HG03135 (cell line): ENCODE measurements around the gene TEX53.
A peak's percentile ranks its signal among the peaks of the same experiment; 100 is the strongest.

ENCODE experiments used
- ATAC-seq: cut with Tn5 transposase; IDR thresholded peaks from one replicate; pipeline ENCODE4 v1.9.1; 2021; ENCODE audit warnings: mild to moderate bottlenecking, moderate library complexity; ENCODE audit not compliant: unreplicated experiment

TEX53 gene

DNA sequence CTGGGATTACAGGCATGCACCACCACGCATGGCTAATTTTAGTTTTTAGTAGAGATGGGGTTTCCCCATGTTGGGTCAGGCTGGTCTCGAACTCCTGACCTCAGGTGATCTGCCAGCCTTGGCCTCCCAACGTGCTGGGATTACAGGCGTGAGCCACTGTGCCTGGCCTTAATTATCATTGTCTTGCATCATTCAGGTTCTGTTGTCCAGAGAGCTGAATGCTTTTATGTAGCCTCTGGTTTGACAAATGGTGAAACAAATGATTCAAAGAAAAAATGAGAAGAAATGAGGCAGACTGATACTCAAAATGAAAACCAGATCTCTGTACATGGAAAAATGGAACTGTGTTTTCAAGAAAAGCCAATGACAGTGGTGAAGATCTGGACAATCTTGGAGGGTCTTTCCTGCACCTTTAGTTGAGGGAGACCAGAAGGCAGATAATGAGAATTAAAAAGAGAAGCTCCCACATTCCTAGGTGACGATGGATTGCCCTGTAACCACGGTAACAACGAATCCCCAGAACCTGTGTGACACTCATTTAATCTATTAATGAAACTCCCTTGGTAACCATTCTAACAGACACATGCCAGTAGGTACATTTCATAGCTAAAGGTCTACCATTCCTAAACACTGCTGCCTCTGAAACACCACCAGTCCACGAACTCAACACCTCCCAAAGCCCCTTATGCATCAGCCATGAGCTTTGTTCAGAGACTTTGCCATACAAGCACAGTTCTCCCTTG lies 22.8 kb upstream of the TEX53 start:
- ATAC-seq: no peak

- ATAC-seq: no peak
Measured at GRCh38 chr9:114678795-114679194, 21.2 kb upstream of the TEX53 start.

DNA sequence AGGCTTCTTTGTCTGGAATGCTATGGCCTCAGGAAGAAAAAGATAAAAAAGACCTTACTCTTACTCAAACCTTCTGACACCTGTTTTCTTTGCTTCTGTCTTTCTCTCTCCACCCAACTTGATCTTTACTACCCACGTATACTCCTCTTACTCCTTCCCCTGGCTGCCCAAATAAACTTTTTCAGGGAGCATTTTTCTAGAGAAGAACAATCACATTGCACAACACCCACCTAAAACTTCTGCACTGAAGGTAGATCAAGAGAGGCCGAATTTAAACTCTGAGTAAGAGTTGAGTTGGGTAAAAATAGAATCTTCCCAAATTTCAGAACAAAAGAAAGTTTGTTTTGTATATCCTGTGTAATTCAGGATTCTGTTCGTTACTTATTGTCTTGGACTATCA lies 20.5 kb upstream of the TEX53 start:
- no peak for ATAC-seq

DNA sequence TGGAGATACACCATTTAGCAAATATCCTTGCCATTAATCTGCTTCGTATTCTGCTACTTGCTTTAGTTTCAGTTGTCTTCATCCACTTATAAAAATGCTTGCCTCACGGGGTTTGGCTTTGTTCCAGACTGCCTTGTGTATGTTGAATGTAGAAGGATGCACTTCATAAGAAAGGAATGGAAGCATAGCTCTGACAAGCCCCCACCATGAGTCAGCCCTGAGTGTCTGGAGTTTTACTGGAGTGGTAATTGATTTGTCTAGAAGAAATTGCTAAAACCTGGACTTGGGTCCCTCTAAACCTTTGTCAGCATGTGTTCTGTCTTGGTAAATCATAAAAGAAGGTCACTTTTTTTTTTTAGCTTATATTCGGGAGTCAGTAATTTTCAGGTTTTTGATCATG lies 19.8 kb upstream of the TEX53 start:
- ATAC-seq: no peak

- no peak for ATAC-seq
Measured at GRCh38 chr9:114676901-114677300, 19.3 kb upstream of the TEX53 start.

DNA sequence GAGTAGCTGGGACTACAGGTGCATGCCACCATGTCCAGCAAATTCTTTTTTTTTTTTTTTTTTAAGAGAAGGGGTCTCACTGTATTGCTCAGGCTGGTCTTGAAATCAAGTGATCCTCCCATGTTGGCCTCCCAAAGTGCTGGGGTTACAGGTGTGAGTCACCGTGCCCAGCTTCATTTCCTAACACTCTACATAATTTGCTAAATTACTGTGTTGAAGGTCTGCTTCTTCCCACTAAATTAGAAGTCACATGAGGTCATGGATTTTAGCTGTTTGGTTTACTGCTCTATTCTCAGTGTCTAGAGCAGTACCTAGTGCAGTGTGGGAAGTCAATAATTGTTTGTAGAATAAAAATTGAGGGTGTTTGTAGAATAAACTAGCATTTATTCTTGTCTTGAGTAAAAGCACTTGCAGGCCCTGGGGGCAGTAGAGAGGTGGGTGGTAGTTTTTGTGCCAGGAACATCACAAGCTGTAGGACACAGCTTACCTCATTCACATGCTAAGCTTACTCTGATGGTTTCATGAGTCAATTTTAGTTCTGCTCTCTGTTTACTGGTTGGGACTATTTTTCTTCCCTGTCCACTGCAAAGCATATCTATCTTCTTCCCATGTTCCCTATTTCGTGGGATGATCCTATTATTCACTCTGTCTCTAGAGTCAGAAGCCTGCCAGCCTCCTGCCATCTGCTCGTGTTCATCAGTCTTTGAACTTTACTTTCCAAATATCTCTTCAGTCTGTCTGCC lies 17.4 kb upstream of the TEX53 start:
- no peak for ATAC-seq

DNA sequence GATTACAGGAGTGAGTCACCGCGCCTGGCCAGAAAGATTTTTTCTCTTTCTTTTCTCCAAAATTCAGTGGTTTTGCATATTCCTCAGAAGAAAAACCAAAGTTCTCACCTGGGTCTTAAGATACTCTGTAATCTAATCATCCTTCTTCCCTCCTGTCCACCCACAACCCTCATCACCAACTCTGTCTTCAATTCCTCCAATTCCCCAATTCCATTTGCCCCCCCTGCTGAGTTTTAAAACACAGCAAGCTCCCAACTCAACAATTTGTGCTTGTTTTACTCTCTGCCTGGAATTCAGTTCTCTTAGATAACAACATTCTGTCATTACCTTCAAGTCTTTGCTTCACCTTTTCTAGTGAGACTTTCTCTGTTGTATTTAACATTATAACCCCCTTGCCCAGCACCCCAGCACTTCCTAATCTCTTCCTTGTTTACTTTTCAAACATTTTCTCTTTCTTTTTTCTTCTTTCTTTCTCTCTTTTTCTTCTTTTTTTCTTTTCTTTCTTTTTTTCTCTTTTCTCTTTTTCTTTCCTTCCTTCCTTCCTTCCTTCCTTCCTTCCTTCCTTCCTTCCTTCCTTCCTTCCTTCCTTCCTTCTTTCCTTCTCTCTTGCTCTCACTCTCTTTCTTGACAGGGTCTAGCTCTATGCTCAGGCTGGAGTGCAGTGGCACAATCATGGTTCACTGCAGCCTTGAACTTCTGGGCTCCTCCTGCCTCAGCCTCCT lies 16.6 kb upstream of the TEX53 start:
- no peak for ATAC-seq

DNA sequence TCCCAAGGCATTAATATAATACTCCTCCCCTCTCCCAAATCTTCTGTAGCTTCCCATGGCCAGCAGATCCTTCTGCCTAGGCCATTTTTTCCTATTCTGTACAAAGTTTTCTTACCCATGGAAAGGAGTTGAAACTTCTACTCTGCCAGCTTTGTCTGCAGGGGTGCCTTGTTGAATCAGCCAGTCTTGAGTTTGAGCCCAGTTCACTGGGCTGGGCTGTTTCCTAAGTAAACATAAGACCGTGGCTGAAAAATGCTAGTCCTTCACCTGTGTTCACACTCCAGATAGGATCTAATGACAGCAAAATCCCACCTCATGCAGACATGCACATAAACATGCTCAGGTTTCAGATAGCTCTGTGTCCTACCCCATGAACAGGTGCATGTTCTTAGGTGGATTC lies 14.0 kb upstream of the TEX53 start:
- no peak for ATAC-seq

DNA sequence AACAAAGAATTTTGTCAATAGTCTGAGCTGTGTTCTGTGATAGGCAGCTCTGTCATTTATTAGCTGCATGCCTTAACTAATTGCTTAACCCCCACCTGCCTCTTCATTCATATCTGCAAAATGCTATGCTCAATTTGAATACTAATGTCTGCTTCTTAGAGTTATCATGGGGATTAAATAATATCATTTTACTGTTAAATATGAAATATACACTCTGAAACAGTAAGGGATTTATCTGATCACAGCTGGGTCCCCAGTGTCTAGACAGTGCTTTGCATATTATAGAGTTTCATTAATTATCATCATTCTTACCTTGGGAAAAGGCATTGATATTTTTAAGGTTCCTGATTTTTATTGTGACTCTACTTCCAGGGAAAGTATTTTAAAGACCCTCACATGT lies 12.4 kb upstream of the TEX53 start:
- ATAC-seq: no peak

DNA sequence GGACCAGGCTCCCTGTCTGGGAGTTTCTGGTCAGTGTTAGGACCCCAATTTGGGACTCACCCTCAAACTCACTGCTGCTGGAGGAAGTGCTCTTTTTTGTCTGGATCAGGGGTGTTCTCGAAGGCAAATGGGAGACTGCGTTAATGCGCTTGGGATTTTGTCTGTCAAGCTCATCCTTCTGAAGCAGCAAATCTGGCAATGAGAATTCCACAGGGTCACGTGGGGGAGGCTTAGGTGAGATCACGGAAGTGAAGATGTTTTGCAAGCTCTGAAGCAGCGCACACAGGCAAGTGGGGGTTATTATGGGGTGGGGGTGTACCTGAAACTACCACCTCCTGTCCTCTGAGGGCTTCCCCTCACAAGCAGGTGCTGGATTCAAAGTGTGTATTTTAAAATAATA lies 10.5 kb upstream of the TEX53 start:
- ATAC-seq: no peak

DNA sequence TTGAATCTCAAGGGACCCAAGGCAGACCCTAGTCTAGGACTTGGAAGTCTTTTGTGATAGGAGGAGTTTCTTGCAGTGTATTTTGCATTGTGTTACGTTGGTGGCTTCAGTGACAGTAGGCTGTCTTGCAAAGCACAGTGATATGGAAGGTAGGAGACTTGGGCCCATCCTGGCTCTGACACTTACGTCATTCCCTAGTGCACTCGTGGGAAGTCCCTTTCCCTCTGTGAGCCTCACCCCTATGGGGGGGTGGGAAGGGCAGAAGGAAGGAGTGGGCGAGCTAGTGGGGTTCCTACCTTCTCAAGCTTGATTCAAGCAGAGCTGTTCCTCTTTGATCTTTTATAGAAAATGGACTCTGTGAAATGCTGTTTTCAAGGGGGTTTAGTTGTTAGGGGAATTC lies 9.2 kb upstream of the TEX53 start:
- ATAC-seq: no peak

DNA sequence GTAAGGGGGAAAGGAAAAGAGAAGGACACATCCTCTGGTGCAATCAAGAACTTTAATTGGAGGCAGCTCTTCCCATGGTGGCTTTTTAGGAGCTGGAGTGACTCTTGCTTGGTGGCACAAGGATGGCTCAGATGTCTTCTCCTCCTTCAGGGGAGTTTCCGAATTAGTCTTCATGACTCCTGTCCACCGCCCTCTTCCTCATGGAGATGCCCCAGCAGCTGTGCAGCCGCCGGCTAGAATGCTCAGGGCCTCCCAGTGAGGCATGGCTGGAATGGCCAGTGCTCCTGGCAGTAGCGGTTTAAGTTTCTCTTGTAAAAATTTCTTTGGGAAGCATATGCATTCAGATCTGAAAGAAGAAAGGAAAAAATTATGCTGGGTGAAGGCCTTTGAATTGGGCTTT lies 8.8 kb upstream of the TEX53 start:
- ATAC-seq: no peak

DNA sequence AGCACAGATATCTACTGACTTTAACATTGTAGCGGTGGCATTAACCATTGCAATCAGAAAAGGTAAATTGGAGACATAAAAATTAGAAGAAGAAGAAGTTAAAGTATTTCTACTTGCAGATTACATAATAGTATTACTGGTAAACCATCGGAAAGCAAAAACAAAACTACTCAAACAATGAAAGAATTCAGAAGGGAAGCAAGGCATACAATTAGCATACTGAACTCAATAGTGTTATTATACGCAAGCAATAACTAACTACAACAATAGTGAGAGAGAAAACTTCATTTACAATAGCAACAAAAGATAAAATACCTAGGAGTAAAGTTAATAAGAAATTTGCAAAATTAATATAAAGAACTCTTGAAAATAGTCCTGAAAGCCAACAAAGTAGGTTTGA lies 6.6 kb upstream of the TEX53 start:
- ATAC-seq: no peak

GRCh38 chr9:114662081-114662989 lies 4.7 kb upstream of the TEX53 start:
- ATAC-seq: peak; percentile 82

- ATAC-seq: no peak
Measured at GRCh38 chr9:114656301-114656700, 1.3 kb downstream of the TEX53 start.

GRCh38 chr9:114655689-114656088 lies 1.9 kb downstream of the TEX53 start:
- no peak for ATAC-seq

- ATAC-seq: peak; percentile 53
Measured at GRCh38 chr9:114653556-114654159, 3.9 kb downstream of the TEX53 start.

DNA sequence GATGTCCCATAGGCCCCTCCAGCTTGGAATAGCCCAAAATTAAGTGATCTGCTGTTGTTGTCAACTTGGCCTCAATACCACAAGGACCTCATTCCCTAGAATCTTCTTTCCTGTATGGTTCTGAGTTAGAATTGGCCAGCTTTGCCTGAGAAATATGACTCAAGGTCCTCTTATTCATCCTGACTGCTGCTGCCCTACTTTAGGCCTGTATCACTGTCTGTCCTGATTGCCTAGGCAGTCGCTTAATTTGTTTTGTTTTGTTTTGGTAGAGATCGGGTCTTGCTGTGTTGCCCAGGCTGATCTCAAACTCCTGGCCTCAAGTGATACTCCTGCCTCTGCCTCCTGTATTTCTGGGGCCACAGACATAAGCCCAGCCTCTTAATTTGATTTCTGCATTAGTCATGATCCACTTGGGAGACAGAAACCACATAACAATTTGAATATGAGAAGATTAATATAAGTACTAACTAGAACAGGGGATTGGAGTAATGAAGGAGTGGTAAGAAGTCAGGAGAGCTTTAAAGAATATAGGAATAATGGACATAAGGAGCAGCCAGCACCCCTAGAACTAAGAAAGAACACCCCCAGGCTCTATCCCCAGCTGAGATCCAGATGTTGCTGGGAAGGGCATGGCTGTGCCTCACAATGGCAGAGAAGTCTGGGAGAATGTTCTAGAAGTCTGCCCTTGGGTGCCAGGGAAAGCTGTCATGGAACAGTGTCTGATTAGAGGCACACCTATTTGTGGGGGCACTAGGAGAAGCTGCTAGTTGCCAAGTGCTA lies 4.6 kb downstream of the TEX53 start:
- peak; percentile 18 for ATAC-seq

DNA sequence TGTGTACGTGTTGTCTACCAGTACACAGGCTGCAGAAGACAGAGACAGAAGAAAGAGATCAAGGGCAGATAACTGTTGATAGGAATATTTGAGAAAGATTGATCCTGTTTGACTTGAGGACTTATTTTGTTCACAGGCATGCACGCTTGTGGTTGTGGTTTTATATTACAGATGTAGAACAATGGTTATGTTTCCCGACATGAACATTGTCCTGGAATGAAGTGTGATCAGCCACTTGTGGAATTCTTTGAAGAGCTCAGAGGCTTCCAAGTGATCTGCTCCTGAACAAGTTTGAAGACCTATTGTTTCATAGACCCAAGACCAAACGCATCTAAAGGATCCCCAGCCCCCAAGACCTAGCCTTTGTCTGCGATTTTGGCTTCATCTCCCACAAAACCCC lies 13.7 kb downstream of the TEX53 start:
- ATAC-seq: no peak

- ATAC-seq: no peak
Measured at GRCh38 chr9:114643001-114643400, 14.6 kb downstream of the TEX53 start.
